ENCODE measurements around the gene LRRC41.

Gene LRRC41

GRCh38 chr1:46303038-46303871 is at the start of gene LRRC41, which contains the start of gene UQCRH:
TSS of gene LRRC41 (minus strand) at chr1:46303616. CDS start at chr1:46303322, 294 bp downstream.
TSS of gene UQCRH (plus strand) at chr1:46303698. CDS start at chr1:46303767, 69 bp downstream.
- Histone ChIP-seq H3K9me3 (ENCODE audit: control insufficient read depth, low read length) (no peaks in the 10 kb centered on the region), H3K36me3 (ENCODE audit: control insufficient read depth, insufficient read depth, low read length, severe bottlenecking) (peaks cover 2% of the 10 kb centered on the region), H3K4me1 (ENCODE audit: control insufficient read depth, insufficient read depth, low read length) (peaks cover 47% of the 10 kb centered on the region), H3K4me3 (ENCODE audit: low read length) (peak within 1 kb of the TSS; percentile 97), H3K27me3 (replicated peaks; ENCODE audit: control insufficient read depth, insufficient read depth, low read length) (no peaks in the 10 kb centered on the region), H3K9ac (ENCODE audit: low read length) (peak within 1 kb of the TSS; percentile 100)
- peak; percentile 97 for DNase-seq (ENCODE audit: low read depth)

- H3K4me3 ChIP-seq (ENCODE audit: low read length) = no peak overlapping the region
- H3K9ac ChIP-seq (ENCODE audit: low read length) = no peak overlapping the region
- H3K27me3 ChIP-seq (replicated peaks; ENCODE audit: control insufficient read depth, insufficient read depth, low read length) = no peaks in the 10 kb centered on the region
- no peak for DNase-seq (ENCODE audit: low read depth)
- peaks cover 3% of the 10 kb centered on the region for H3K4me1 ChIP-seq (ENCODE audit: control insufficient read depth, insufficient read depth, low read length)
- no peaks in the 10 kb centered on the region for H3K9me3 ChIP-seq (ENCODE audit: control insufficient read depth, low read length)
- H3K36me3 ChIP-seq (ENCODE audit: control insufficient read depth, insufficient read depth, low read length, severe bottlenecking) = peaks cover 70% of the 10 kb centered on the region
Observed at GRCh38 chr1:46352363-46352762, 48.9 kb upstream of the LRRC41 start.

GRCh38 chr1:46345281-46345680 is 41.9 kb upstream of the LRRC41 start:
- peaks cover 18% of the 10 kb centered on the region for H3K4me1 ChIP-seq (ENCODE audit: control insufficient read depth, insufficient read depth, low read length)
- no peaks in the 10 kb centered on the region for H3K9me3 ChIP-seq (ENCODE audit: control insufficient read depth, low read length)
- H3K27me3 ChIP-seq (replicated peaks; ENCODE audit: control insufficient read depth, insufficient read depth, low read length) = no peaks in the 10 kb centered on the region
- DNase-seq (ENCODE audit: low read depth) = no peak
- no peak overlapping the region for H3K9ac ChIP-seq (ENCODE audit: low read length)
- no peak overlapping the region for H3K4me3 ChIP-seq (ENCODE audit: low read length)
- peaks cover 47% of the 10 kb centered on the region for H3K36me3 ChIP-seq (ENCODE audit: control insufficient read depth, insufficient read depth, low read length, severe bottlenecking)

GRCh38 chr1:46344481-46344880 is 41.1 kb upstream of the LRRC41 start:
- Histone ChIP-seq H3K4me1 (ENCODE audit: control insufficient read depth, insufficient read depth, low read length) (peaks cover 21% of the 10 kb centered on the region), H3K9ac (ENCODE audit: low read length) (no peak overlapping the region), H3K4me3 (ENCODE audit: low read length) (no peak overlapping the region), H3K36me3 (ENCODE audit: control insufficient read depth, insufficient read depth, low read length, severe bottlenecking) (peaks cover 39% of the 10 kb centered on the region), H3K9me3 (ENCODE audit: control insufficient read depth, low read length) (no peaks in the 10 kb centered on the region), H3K27me3 (replicated peaks; ENCODE audit: control insufficient read depth, insufficient read depth, low read length) (no peaks in the 10 kb centered on the region)
- no peak for DNase-seq (ENCODE audit: low read depth)

GRCh38 chr1:46343705-46344104 is 40.3 kb upstream of the LRRC41 start:
- DNase-seq (ENCODE audit: low read depth) = no peak
- no peaks in the 10 kb centered on the region for H3K27me3 ChIP-seq (replicated peaks; ENCODE audit: control insufficient read depth, insufficient read depth, low read length)
- no peak overlapping the region for H3K4me3 ChIP-seq (ENCODE audit: low read length)
- H3K36me3 ChIP-seq (ENCODE audit: control insufficient read depth, insufficient read depth, low read length, severe bottlenecking) = peaks cover 33% of the 10 kb centered on the region
- no peaks in the 10 kb centered on the region for H3K9me3 ChIP-seq (ENCODE audit: control insufficient read depth, low read length)
- H3K9ac ChIP-seq (ENCODE audit: low read length) = peak overlapping the region; percentile 8
- H3K4me1 ChIP-seq (ENCODE audit: control insufficient read depth, insufficient read depth, low read length) = peaks cover 24% of the 10 kb centered on the region

- peaks cover 24% of the 10 kb centered on the region for H3K4me1 ChIP-seq (ENCODE audit: control insufficient read depth, insufficient read depth, low read length)
- H3K27me3 ChIP-seq (replicated peaks; ENCODE audit: control insufficient read depth, insufficient read depth, low read length) = no peaks in the 10 kb centered on the region
- no peaks in the 10 kb centered on the region for H3K9me3 ChIP-seq (ENCODE audit: control insufficient read depth, low read length)
- H3K9ac ChIP-seq (ENCODE audit: low read length) = peak overlapping the region; percentile 8
- no peak overlapping the region for H3K4me3 ChIP-seq (ENCODE audit: low read length)
- H3K36me3 ChIP-seq (ENCODE audit: control insufficient read depth, insufficient read depth, low read length, severe bottlenecking) = peaks cover 33% of the 10 kb centered on the region
- DNase-seq (ENCODE audit: low read depth) = no peak
Observed at GRCh38 chr1:46343351-46343695, 39.9 kb upstream of the LRRC41 start.

GRCh38 chr1:46342677-46343350 is 39.4 kb upstream of the LRRC41 start:
- DNase-seq (ENCODE audit: low read depth) = no peak
- Histone ChIP-seq H3K9me3 (ENCODE audit: control insufficient read depth, low read length) (no peaks in the 10 kb centered on the region), H3K4me3 (ENCODE audit: low read length) (no peak overlapping the region), H3K4me1 (ENCODE audit: control insufficient read depth, insufficient read depth, low read length) (peaks cover 24% of the 10 kb centered on the region), H3K9ac (ENCODE audit: low read length) (no peak overlapping the region), H3K27me3 (replicated peaks; ENCODE audit: control insufficient read depth, insufficient read depth, low read length) (no peaks in the 10 kb centered on the region), H3K36me3 (ENCODE audit: control insufficient read depth, insufficient read depth, low read length, severe bottlenecking) (peaks cover 33% of the 10 kb centered on the region)

GRCh38 chr1:46342084-46342656 is 38.8 kb upstream of the LRRC41 start:
- Histone ChIP-seq H3K9me3 (ENCODE audit: control insufficient read depth, low read length) (no peaks in the 10 kb centered on the region), H3K27me3 (replicated peaks; ENCODE audit: control insufficient read depth, insufficient read depth, low read length) (no peaks in the 10 kb centered on the region), H3K9ac (ENCODE audit: low read length) (peak overlapping the region; percentile 86), H3K4me1 (ENCODE audit: control insufficient read depth, insufficient read depth, low read length) (peaks cover 19% of the 10 kb centered on the region), H3K4me3 (ENCODE audit: low read length) (peak overlapping the region; percentile 82), H3K36me3 (ENCODE audit: control insufficient read depth, insufficient read depth, low read length, severe bottlenecking) (peaks cover 28% of the 10 kb centered on the region)
- peak; percentile 57 for DNase-seq (ENCODE audit: low read depth)

GRCh38 chr1:46341222-46342083 is 38.0 kb upstream of the LRRC41 start:
- no peak for DNase-seq (ENCODE audit: low read depth)
- H3K9ac ChIP-seq (ENCODE audit: low read length) = peak overlapping the region; percentile 86

GRCh38 chr1:46340404-46341221 is 37.2 kb upstream of the LRRC41 start, which contains the start of gene NSUN4:
TSS of gene NSUN4 (plus strand) at chr1:46340807. CDS start at chr1:46340827, 20 bp downstream.
- Histone ChIP-seq H3K27me3 (replicated peaks; ENCODE audit: control insufficient read depth, insufficient read depth, low read length) (no peaks in the 10 kb centered on the region), H3K4me3 (ENCODE audit: low read length) (peak within 1 kb of the TSS; percentile 82)
- peak; percentile 98 for DNase-seq (ENCODE audit: low read depth)

More at GRCh38 chr1:46341222-46342083, 38.0 kb upstream of the LRRC41 start:
- Histone ChIP-seq H3K4me1 (ENCODE audit: control insufficient read depth, insufficient read depth, low read length) (peaks cover 19% of the 10 kb centered on the region), H3K36me3 (ENCODE audit: control insufficient read depth, insufficient read depth, low read length, severe bottlenecking) (peaks cover 21% of the 10 kb centered on the region), H3K27me3 (replicated peaks; ENCODE audit: control insufficient read depth, insufficient read depth, low read length) (no peaks in the 10 kb centered on the region), H3K9me3 (ENCODE audit: control insufficient read depth, low read length) (no peaks in the 10 kb centered on the region), H3K4me3 (ENCODE audit: low read length) (peak overlapping the region; percentile 82)

More at GRCh38 chr1:46340404-46341221, 37.2 kb upstream of the LRRC41 start, which contains the start of gene NSUN4:
- H3K9me3 ChIP-seq (ENCODE audit: control insufficient read depth, low read length) = no peaks in the 10 kb centered on the region
- peaks cover 20% of the 10 kb centered on the region for H3K36me3 ChIP-seq (ENCODE audit: control insufficient read depth, insufficient read depth, low read length, severe bottlenecking)
- H3K4me1 ChIP-seq (ENCODE audit: control insufficient read depth, insufficient read depth, low read length) = peaks cover 19% of the 10 kb centered on the region
- H3K9ac ChIP-seq (ENCODE audit: low read length) = peak within 1 kb of the TSS; percentile 86

Data from adipocyte (in vitro differentiated cells).